Testis (tissue), 3 donors: ENCODE data around the gene MPO. TPM values are rescaled to one million over a fixed set of nuclear protein-coding genes. Genes with fewer than 3 reads are reported as not detected.
A peak's percentile ranks its signal among the peaks of the same experiment; 100 is the strongest.

Source experiments
- DNase-seq: peaks from one replicate; pipeline ENCODE4 v3.0.0-alpha.2; 2019
- H3K27ac ChIP-seq, 2 donors: fragments of 200-600 bp; sonication (generic); one replicate each; pipeline ENCODE4 v1.5.1; 2019
- H3K27me3 ChIP-seq: fragments of 200-600 bp; sonication (generic); one replicate; pipeline ENCODE4 v1.5.1; 2019
- H3K36me3 ChIP-seq: fragments of 200-600 bp; sonication (generic); one replicate; pipeline ENCODE4 v1.5.1; 2017; ENCODE audit warnings: low read depth; ENCODE audit errors: missing control alignments
- H3K4me1 ChIP-seq: fragments of 200-600 bp; sonication (generic); one replicate; pipeline ENCODE4 v1.5.1; 2019
- H3K4me3 ChIP-seq, 2 donors: fragments of 200-600 bp; sonication (generic); one replicate each; pipeline ENCODE4 v1.5.1; 2017 to 2019
- H3K9me3 ChIP-seq: fragments of 200-600 bp; sonication (generic); one replicate; pipeline ENCODE4 v1.5.1; 2017
- CTCF ChIP-seq, 3 experiments: fragments of 450-650 bp in 2 of 3; fragments of 200-600 bp in 1 of 3; sonication (generic) in 1 of 3; IDR thresholded peaks; one replicate each; pipeline ENCODE4 v1.5.1; 2016 to 2019; ENCODE audit warnings: antibody characterized with exemption in 3 of 3, mild to moderate bottlenecking in 2 of 3, moderate library complexity in 1 of 3
- POLR2A ChIP-seq: fragments of 450-650 bp; IDR thresholded peaks from one replicate; pipeline ENCODE4 v1.6.1; 2017; ENCODE audit warnings: antibody characterized with exemption, mild to moderate bottlenecking, moderate library complexity
- WGBS, 2 donors: methylation state at CpG; one replicate each; pipeline ENCODE4 v1.1.5; 2018; 5-methylcytosine and 5-hydroxymethylcytosine counted together
- intact Hi-C: fragments of 100-400 bp; cut with DNase I; formaldehyde crosslinking; loops from one replicate; pipeline ENCODE4 v1.15.1; 2023; ENCODE audit warnings: low total_unique reads
- polyA plus RNA-seq: library from polyadenylated mRNA; stranded (reverse); fragments of 350-450 nt; fragmentation: Illumina TruSeq; extraction: RNeasy Lipid Tissue Mini Kit (QIAGEN cat#74804); gene quantifications from one replicate; pipeline ENCODE4 v1.2.3, GENCODE V29; 2014; ENCODE audit warnings: low read depth, low replicate concordance; ENCODE audit not compliant: insufficient read depth
- total RNA-seq, 2 donors: library from RNA; depleted of rRNA; stranded (reverse); fragments of >200 nt; gene quantifications; one replicate each; pipeline ENCODE4 v1.2.3, GENCODE V29; 2016

MPO gene
- total and polyA plus RNA-seq, 3 donors from 2014 or later = 0.87 to 1.1 (median 0.87) TPM

- H3K4me1 ChIP-seq = no peaks in the 10 kb centered on the region
- H3K36me3 ChIP-seq = no peaks in the 10 kb centered on the region
- no peak overlapping the region for H3K27ac ChIP-seq
- no peaks in the 10 kb centered on the region for H3K27me3 ChIP-seq
- H3K4me3 ChIP-seq = no peak overlapping the region
- TF ChIP-seq CTCF (IDR thresholded peaks at IDR 0.05) (no peak), POLR2A (no peak)
- 77 to 100% methylated on average over 1 of the region's 1 CpG for WGBS, 2 donors
- no peak for DNase-seq
- no peaks in the 10 kb centered on the region for H3K9me3 ChIP-seq
- intact Hi-C loops = no loop called here
These were observed 44.9 kb downstream of the MPO start for GRCh38 chr17:58235821-58236220.

GRCh38 chr17:58234512-58234911 is 46.2 kb downstream of the MPO start:
- Histone ChIP-seq H3K36me3 (no peaks in the 10 kb centered on the region), H3K4me3 (no peak overlapping the region), H3K27me3 (no peaks in the 10 kb centered on the region), H3K27ac (no peak overlapping the region), H3K4me1 (no peaks in the 10 kb centered on the region), H3K9me3 (no peaks in the 10 kb centered on the region)
- 87 to 89% methylated on average over 3 of the region's 3 CpGs for WGBS, 2 donors
- no peak for TF ChIP-seq CTCF (IDR thresholded peaks at IDR 0.05)
- TF ChIP-seq POLR2A = no peak
- DNase-seq = no peak
- intact Hi-C loops = no loop called here

- H3K4me1 ChIP-seq = no peaks in the 10 kb centered on the region
- DNase-seq = no peak
- no peak overlapping the region for H3K27ac ChIP-seq
- H3K27me3 ChIP-seq = no peaks in the 10 kb centered on the region
- H3K36me3 ChIP-seq = no peaks in the 10 kb centered on the region
- intact Hi-C loops = no loop called here
- no peak overlapping the region for H3K4me3 ChIP-seq
- no peaks in the 10 kb centered on the region for H3K9me3 ChIP-seq
- 86 to 87% methylated on average over 3 of the region's 3 CpGs for WGBS, 2 donors
- TF ChIP-seq POLR2A (no peak), CTCF (IDR thresholded peaks at IDR 0.05) (no peak)
These were observed 47.2 kb downstream of the MPO start for GRCh38 chr17:58233543-58233942.

- H3K27me3 ChIP-seq = no peaks in the 10 kb centered on the region
- intact Hi-C loops = no loop called here
- DNase-seq = peak; percentile 20
- no peak overlapping the region for H3K4me3 ChIP-seq
- 50 to 56% methylated on average over 8 to 12 of the region's 12 CpGs for WGBS, 2 donors
- H3K9me3 ChIP-seq = no peaks in the 10 kb centered on the region
- no peak overlapping the region for H3K27ac ChIP-seq
- no peaks in the 10 kb centered on the region for H3K4me1 ChIP-seq
- no peak for TF ChIP-seq POLR2A
- no peak for TF ChIP-seq CTCF (IDR thresholded peaks at IDR 0.05)
- H3K36me3 ChIP-seq = no peaks in the 10 kb centered on the region
These were observed 48.0 kb downstream of the MPO start for GRCh38 chr17:58232707-58233156.

GRCh38 chr17:58231641-58232040 is 49.1 kb downstream of the MPO start:
- Histone ChIP-seq H3K27ac (no peak overlapping the region), H3K4me1 (no peaks in the 10 kb centered on the region), H3K4me3 (no peak overlapping the region), H3K9me3 (no peaks in the 10 kb centered on the region), H3K27me3 (no peaks in the 10 kb centered on the region), H3K36me3 (no peaks in the 10 kb centered on the region)
- intact Hi-C loops = no loop called here
- DNase-seq = no peak
- 31 to 49% methylated on average over 2 of the region's 2 CpGs for WGBS, 2 donors
- TF ChIP-seq POLR2A = no peak
- no peak for TF ChIP-seq CTCF (IDR thresholded peaks at IDR 0.05)
